Mesenteric fat pad (tissue), 1 donor: ENCODE data around the gene EFCAB6. TPM values are rescaled to one million over a fixed set of nuclear protein-coding genes. Genes with fewer than 3 reads are reported as not detected.
A peak's percentile ranks its signal among the peaks of the same experiment; 100 is the strongest.

Source experiments
- DNase-seq: peaks from one replicate; pipeline ENCODE4 v3.0.0-alpha.2; 2020; ENCODE audit warnings: low spot score
- total RNA-seq: library from RNA; stranded (reverse); fragmentation: NEBNext Ultra II Directional; extraction: Animal tissue kit (Norgen Biotek cat#: 25700); gene quantifications from one replicate; pipeline ENCODE4 v1.2.1, GENCODE V29; 2021
- donor health status: DM: yes; HTN: yes; CAD: no.

Gene EFCAB6
- total RNA-seq, 1 donor from 2014 or later = 1.3 TPM

GRCh38 chr22:43848366-43849171, 36.5 kb upstream of the EFCAB6 start:
- DNase-seq = peak; percentile 81

DNA sequence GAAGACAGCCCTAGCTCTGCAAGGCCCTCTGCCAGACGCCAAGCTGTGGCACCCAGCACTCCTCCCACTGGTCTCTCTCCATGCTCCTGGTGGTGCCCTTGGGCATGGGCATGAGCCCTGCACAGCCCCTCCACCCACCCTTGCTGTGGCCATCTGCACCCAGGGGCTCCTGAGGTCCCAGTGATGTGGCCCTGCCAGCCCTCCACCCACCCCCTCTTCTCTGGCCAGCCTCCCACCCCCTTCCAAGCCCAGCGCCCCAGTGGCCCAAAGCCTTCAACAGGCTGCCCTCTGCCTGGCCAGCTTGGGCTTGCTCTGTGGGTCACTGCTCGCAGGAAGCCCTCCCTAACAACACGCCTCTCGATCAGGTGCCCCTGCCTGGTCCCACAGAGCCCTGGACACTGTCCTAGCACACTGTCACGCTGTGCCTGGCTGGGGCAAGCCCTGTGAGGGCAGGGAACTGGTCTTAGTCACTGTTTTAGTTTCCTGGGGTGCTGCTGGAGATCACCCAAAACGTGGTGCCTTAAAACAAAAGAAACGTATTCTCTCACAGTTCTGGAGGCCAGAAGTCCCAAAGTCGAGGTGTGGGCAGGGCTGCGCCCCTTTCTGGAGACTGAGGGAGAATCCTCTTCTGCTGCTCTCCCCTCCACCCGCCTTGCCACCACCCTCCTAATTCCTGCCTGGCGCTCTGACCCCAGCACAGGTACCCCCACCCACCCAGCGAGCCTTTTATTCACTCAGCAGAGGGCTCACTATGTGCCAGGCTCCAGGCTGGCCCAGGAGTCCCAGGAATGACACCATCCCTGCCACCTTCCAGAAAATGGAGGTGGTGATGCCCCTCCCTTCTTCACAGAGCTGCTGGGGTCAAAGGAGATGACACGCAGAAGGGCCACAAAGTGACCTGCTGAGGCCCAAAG, 35.5 kb upstream of the EFCAB6 start:
- peak; percentile 39 for DNase-seq

- DNase-seq = no peak
Measured at GRCh38 chr22:43846966-43847365, 34.9 kb upstream of the EFCAB6 start.

DNA sequence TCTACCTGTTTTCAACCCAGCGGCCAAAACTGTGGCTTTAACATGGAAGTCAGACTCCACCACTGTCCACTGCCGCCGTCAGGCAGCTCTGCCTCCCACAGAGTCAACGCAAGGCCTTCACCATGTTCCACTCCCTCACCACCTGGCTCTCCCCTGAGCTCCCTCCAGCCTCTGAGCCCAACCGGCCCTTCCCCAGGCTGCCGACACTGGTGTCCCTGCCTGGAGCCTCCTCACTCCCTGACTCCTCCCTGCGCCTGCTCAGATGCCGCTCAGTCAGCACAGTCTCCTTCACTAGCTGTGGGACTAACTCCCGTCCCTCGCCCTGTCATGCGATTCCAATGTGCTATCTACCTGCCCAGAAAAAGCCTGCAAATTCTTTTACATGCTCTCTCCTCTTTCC, 33.9 kb upstream of the EFCAB6 start:
- no peak for DNase-seq

GRCh38 chr22:43844560-43845545, 32.7 kb upstream of the EFCAB6 start:
- no peak for DNase-seq

GRCh38 chr22:43843783-43844530, 31.9 kb upstream of the EFCAB6 start:
- no peak for DNase-seq

GRCh38 chr22:43841742-43842141, 29.6 kb upstream of the EFCAB6 start:
- no peak for DNase-seq

DNA sequence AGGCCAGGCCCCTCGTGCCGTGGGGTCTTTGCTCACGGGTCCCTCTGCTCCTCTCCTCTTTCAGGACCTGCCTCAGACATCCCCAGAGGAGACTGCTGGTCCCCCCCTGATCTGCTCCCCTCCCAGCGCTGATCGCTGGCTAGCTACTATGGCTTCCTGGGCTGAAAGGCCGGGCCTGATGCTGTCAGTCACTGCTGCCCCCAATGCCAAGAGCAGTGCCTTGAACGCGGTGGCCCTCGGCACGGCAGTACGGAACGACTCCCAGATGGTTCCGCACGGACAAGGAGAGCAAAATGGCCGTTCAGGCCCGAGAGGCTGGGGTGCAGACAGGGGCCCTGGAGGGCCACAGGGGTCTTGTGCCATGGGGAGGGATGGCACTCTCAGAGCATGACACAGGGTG, 28.7 kb upstream of the EFCAB6 start:
- DNase-seq = no peak

DNA sequence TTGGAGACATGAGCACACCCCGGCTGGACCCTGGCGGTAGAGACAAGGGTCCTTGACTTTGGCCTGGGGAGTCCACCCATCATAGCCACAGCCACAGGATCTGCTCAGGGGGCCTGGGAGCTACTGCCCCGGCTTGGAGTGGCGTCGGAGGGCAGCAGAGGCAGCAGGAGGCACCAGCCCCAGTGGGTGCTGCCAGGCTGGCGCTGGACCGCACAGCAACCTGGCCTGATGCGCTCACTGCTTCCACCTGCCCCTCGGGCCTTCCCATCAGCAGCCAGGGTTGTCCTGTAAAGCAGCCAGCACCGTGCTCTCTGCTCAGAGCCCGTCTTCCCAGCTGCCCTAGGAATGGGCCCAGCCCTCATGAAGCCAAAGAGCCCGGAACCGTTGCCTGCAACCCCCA, 28.3 kb upstream of the EFCAB6 start:
- DNase-seq = no peak

DNA sequence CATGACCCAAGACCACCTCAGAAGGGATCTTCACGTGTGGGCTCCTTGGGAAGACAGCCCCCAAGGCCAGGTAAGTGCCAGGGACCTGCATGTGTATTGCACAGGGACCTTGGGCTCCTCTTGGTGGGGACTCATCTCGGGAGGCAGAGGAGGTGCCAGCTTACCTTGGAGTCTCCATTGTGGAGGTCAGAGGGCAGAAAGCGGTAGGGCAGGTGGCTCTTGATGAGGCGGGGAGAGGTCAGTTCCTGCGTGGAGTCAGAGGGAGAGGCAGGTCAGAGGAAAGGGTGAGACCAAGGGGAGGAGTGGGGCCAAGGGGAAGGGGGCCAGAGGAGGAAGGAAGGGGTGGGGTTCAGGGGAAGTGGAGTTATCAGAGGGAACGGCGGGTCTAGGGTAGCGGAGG, 27.7 kb upstream of the EFCAB6 start:
- DNase-seq = no peak

DNA sequence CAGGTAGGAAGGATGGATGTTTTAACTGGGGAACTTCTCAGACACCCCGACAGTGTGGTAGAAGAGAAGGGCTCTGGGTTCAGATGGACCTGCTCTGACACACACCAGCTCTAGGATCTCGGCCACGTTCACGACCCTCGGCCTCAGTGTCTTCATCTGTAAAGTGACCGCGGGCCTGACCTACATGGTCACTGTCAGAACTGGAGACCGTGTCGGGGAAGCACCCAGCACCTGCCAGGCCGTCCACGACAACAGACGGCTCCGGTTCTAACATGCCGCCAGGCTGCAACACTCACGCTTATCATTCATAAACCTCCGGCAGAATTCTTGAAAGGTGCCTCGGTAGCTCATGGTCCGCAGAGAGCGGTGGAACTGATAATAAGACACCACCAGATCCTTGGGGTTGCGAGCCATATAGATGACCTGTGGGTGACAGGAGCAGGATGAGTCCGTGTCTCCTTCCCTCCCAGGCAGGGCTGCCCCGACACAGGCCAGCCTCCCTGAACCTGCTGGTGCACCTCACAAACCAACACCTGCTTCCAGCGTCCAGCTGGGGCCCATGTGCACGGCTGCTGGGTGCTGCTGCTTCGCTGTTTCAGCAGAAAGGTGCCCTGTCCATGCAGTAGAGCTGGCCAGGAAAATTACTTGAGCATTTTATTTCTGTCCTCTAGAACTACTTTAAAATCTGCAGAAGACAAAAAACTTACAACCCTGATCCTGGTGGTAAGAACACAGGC, 26.6 kb upstream of the EFCAB6 start:
- DNase-seq = no peak

DNA sequence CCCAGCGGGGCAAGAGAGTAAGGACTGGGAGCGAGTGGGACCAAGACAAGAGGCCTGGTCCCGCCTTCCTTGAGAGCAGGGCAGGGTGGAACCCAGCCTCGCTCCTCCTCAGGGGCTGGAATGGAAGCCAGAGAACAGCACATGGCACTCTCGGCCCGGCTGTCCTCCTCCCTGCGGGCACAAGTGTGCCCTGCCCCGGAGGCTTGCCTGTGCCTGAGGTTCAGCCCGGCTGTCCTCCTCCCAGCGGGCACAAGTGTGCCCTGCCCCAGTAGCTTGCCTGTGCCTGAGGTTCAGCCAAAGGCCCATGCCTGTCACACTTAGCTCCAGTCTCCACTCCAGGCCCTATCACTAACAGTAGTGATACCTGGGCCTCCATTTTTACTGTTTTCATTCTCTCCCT, 26.1 kb upstream of the EFCAB6 start:
- no peak for DNase-seq

GRCh38 chr22:43837666-43838065, 25.6 kb upstream of the EFCAB6 start:
- DNase-seq = no peak

- DNase-seq = no peak
Measured at GRCh38 chr22:43835736-43836135, 23.6 kb upstream of the EFCAB6 start.

- DNase-seq = no peak
Measured at GRCh38 chr22:43835166-43835565, 23.1 kb upstream of the EFCAB6 start.

DNA sequence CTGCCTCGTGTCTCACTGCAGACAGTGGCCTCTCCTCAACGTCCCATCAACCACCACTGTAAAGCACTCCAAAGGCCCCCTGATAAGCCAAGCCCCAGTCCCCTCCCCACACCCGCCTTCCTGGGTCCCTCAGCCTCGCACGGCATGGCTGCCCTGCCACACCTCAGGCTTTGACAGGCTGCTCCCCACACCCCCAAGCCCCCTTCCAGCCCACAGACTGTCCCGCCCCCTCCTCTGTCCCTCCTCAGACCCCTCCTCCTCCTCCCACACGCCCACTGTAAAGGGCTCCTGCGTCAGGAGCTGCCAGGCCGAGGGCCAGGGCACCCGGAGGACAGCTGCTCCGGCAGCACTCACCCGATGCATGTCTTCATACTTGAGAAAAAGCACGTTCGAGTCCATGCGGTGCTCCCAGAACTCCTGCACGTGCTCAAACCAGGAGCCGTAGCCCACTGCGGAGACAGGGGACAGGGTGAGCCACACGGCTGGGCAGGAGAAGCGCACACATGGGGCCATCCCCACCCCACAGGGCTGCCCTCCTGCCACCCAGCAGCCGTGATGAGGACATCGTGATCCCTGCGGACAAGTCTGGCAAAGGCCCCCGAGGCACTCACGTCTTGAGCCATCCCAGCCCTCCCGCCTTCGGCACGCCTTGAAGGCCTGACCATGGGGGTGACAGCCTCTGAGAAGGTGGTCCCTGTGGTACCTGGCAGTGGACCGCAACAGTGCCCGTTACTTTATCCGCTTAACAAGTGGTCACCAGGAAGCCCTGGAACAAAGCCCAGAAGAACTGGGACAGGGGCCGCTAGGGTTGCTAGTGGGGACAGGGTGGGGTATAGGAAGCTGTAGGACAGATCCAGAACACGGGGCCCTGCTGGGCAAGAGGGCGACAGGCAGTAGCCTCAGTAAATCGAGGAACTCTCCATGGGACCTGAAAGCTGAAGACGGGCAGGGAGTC, 21.5 kb upstream of the EFCAB6 start:
- no peak for DNase-seq

- no peak for DNase-seq
Measured at GRCh38 chr22:43832393-43833265, 20.5 kb upstream of the EFCAB6 start.
